Measurements from ENCODE around the gene ITM2B. TPM values are rescaled to one million over a fixed set of nuclear protein-coding genes. Genes with fewer than 3 reads are reported as not detected.
A peak's percentile ranks its signal among the peaks of the same experiment; 100 is the strongest.

ITM2B gene
- total RNA-seq, 1 donor from 2014 or later: 56.2 TPM

- no peaks in the 10 kb centered on the region for H3K9me3 Mint-ChIP-seq
- H3K27me3 Mint-ChIP-seq (ENCODE audit: insufficient read depth): no peaks in the 10 kb centered on the region
- intact Hi-C loops (cut with micrococcal nuclease): loop anchor here (5.0 kb wide), 1 partner anchor 46 kb away; no protein-coding TSS in a partner anchor
- H3K4me1 Mint-ChIP-seq (ENCODE audit: low read depth): peaks cover 24% of the 10 kb centered on the region
- DNase-seq (ENCODE audit: low spot score): no peak
- no peak overlapping the region for H3K27ac Mint-ChIP-seq
- peaks cover 27% of the 10 kb centered on the region for H3K36me3 Mint-ChIP-seq (ENCODE audit: low read depth)
- H3K4me3 Mint-ChIP-seq: no peak overlapping the region
Observed at GRCh38 chr13:48268019-48268418, 35.0 kb downstream of the ITM2B start.

- Mint-ChIP-seq H3K4me3 (no peak overlapping the region), H3K4me1 (ENCODE audit: low read depth) (no peaks in the 10 kb centered on the region), H3K27me3 (ENCODE audit: insufficient read depth) (peaks cover 2% of the 10 kb centered on the region), H3K9me3 (no peaks in the 10 kb centered on the region), H3K36me3 (ENCODE audit: low read depth) (peaks cover 12% of the 10 kb centered on the region), H3K27ac (no peak overlapping the region)
- no peak for DNase-seq (ENCODE audit: low spot score)
- intact Hi-C loops (cut with micrococcal nuclease): no loop called here
Observed at GRCh38 chr13:48273346-48273745, 40.3 kb downstream of the ITM2B start.

DNA sequence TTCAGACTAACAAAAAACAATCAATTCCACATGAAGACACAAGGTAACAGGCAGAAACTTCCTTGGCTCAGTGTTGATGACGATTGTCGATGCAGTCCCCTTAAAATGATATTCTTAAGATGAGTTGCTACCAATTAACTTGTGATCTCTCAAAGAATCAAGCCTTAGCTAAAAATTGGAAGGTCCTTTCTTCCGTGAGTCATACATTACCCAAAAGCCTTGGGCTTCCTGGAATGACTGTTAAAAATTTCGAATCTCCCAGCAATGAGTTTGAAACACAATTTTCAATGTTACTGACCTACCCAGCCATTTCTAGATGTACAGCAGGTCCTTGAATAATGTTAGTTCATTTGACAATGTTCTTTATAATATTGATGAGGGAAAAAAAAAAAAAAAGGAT is 42.5 kb downstream of the ITM2B start:
- intact Hi-C loops (cut with micrococcal nuclease): no loop called here
- Mint-ChIP-seq H3K9me3 (no peaks in the 10 kb centered on the region), H3K36me3 (ENCODE audit: low read depth) (peaks cover 4% of the 10 kb centered on the region), H3K4me1 (ENCODE audit: low read depth) (no peaks in the 10 kb centered on the region), H3K4me3 (no peak overlapping the region), H3K27ac (no peak overlapping the region), H3K27me3 (ENCODE audit: insufficient read depth) (peaks cover 6% of the 10 kb centered on the region)
- DNase-seq (ENCODE audit: low spot score): no peak

GRCh38 chr13:48278806-48279205 is 45.8 kb downstream of the ITM2B start:
- no peaks in the 10 kb centered on the region for H3K4me1 Mint-ChIP-seq (ENCODE audit: low read depth)
- no peaks in the 10 kb centered on the region for H3K9me3 Mint-ChIP-seq
- no peak overlapping the region for H3K4me3 Mint-ChIP-seq
- intact Hi-C loops (cut with micrococcal nuclease): no loop called here
- no peak for DNase-seq (ENCODE audit: low spot score)
- peaks cover 3% of the 10 kb centered on the region for H3K36me3 Mint-ChIP-seq (ENCODE audit: low read depth)
- H3K27ac Mint-ChIP-seq: no peak overlapping the region
- peaks cover 6% of the 10 kb centered on the region for H3K27me3 Mint-ChIP-seq (ENCODE audit: insufficient read depth)

GRCh38 chr13:48281556-48281955 is 48.5 kb downstream of the ITM2B start:
- DNase-seq (ENCODE audit: low spot score): no peak
- Mint-ChIP-seq H3K27ac (no peak overlapping the region), H3K4me1 (ENCODE audit: low read depth) (no peaks in the 10 kb centered on the region), H3K36me3 (ENCODE audit: low read depth) (no peaks in the 10 kb centered on the region), H3K4me3 (no peak overlapping the region), H3K9me3 (no peaks in the 10 kb centered on the region), H3K27me3 (ENCODE audit: insufficient read depth) (peaks cover 9% of the 10 kb centered on the region)
- intact Hi-C loops (cut with micrococcal nuclease): no loop called here

DNA sequence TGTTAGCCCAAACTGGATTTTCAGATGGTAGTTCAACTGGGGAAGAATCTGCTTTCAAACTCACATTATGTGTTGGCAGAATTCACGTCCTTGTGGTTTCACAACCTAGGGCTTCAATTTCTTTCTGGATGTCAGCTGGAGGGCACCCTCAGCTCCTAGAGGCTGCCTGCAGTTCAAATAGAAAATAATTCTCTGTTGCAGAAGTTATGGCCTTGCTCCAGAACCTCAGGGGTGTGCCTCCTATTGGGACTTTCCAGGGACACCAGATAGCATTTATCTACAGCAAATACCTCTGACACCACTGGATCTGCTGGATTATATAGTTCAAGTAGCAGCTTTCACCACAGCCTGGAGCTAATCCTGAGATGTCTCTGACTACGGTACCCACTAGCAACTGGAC is 58.7 kb downstream of the ITM2B start:
- no peak for DNase-seq (ENCODE audit: low spot score)
- Mint-ChIP-seq H3K9me3 (no peaks in the 10 kb centered on the region), H3K4me1 (ENCODE audit: low read depth) (peaks cover 7% of the 10 kb centered on the region), H3K27me3 (ENCODE audit: insufficient read depth) (peaks cover 38% of the 10 kb centered on the region), H3K36me3 (ENCODE audit: low read depth) (no peaks in the 10 kb centered on the region), H3K27ac (no peak overlapping the region), H3K4me3 (no peak overlapping the region)
- intact Hi-C loops (cut with micrococcal nuclease): no loop called here

DNA sequence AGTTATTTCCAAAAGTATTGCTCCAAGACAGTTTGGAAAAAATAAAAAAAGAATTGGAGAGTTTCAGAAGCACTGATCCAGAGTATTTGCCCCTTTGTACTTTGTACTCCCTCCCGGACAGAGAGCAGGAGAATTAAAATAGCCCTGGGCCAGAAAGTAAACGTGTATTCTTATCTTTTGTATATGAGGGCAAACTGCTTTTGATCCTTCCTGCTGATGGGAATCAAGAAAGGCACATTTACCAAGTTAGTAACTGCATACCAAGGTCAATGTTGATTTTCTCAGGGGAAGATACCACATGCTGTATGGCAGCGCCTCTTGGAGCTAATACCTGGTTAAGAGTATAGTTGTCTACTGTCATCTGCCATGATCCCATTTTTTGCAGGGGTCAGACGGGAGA is 59.6 kb downstream of the ITM2B start:
- no peak overlapping the region for H3K27ac Mint-ChIP-seq
- no peak overlapping the region for H3K4me3 Mint-ChIP-seq
- H3K9me3 Mint-ChIP-seq: no peaks in the 10 kb centered on the region
- no peak for DNase-seq (ENCODE audit: low spot score)
- peaks cover 1% of the 10 kb centered on the region for H3K36me3 Mint-ChIP-seq (ENCODE audit: low read depth)
- intact Hi-C loops (cut with micrococcal nuclease): no loop called here
- H3K4me1 Mint-ChIP-seq (ENCODE audit: low read depth): peaks cover 9% of the 10 kb centered on the region
- peaks cover 37% of the 10 kb centered on the region for H3K27me3 Mint-ChIP-seq (ENCODE audit: insufficient read depth)

DNA sequence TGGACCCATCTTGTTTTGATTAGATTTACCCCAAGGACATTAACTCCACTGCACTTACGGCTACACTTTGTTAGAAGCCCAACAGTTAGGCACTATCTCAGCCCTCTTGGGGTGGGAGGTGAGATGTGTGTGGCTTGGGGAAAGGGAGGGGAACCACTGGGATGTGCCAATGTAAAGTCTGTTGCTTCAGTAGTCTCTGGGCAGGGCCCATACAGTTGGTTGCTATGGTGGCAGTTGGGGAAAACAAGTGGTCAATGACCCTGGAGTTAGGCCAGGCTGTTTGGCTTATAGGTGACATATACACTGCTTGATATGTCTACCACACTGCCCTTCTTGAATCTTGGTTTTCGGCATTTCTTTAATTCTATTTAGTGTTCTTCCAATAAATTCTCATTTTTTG is 61.6 kb downstream of the ITM2B start:
- DNase-seq (ENCODE audit: low spot score): no peak
- Mint-ChIP-seq H3K36me3 (ENCODE audit: low read depth) (peaks cover 2% of the 10 kb centered on the region), H3K27ac (no peak overlapping the region), H3K4me3 (no peak overlapping the region), H3K9me3 (no peaks in the 10 kb centered on the region), H3K27me3 (ENCODE audit: insufficient read depth) (peaks cover 21% of the 10 kb centered on the region), H3K4me1 (ENCODE audit: low read depth) (peaks cover 9% of the 10 kb centered on the region)
- intact Hi-C loops (cut with micrococcal nuclease): no loop called here

DNA sequence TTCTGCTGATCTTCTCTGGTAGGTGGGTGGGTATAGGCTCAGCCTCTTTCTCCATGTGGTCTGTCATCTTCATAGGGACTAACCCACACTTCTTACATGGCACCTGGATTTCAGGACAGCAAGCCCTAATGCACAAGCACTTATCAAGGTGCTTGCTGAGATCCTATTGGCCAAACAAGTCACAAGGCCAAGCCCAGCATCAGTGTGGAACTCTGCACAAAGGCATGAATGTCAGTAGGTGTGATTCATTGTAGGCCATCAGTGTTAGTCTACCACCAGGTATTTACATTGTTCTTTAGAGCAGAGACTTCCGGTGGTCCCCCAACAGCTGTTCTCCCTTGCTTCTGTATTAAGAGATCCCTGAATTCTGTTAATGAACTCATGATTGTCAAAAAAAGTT is 62.3 kb downstream of the ITM2B start:
- Mint-ChIP-seq H3K36me3 (ENCODE audit: low read depth) (peaks cover 2% of the 10 kb centered on the region), H3K4me3 (no peak overlapping the region), H3K27ac (no peak overlapping the region), H3K27me3 (ENCODE audit: insufficient read depth) (peaks cover 15% of the 10 kb centered on the region), H3K9me3 (no peaks in the 10 kb centered on the region), H3K4me1 (ENCODE audit: low read depth) (peaks cover 9% of the 10 kb centered on the region)
- intact Hi-C loops (cut with micrococcal nuclease): no loop called here
- no peak for DNase-seq (ENCODE audit: low spot score)

- Mint-ChIP-seq H3K27ac (no peak overlapping the region), H3K27me3 (ENCODE audit: insufficient read depth) (peaks cover 7% of the 10 kb centered on the region), H3K36me3 (ENCODE audit: low read depth) (peaks cover 4% of the 10 kb centered on the region), H3K4me3 (no peak overlapping the region), H3K9me3 (no peaks in the 10 kb centered on the region), H3K4me1 (ENCODE audit: low read depth) (peaks cover 9% of the 10 kb centered on the region)
- intact Hi-C loops (cut with micrococcal nuclease): no loop called here
- DNase-seq (ENCODE audit: low spot score): no peak
Observed at GRCh38 chr13:48296528-48296927, 63.5 kb downstream of the ITM2B start.

DNA sequence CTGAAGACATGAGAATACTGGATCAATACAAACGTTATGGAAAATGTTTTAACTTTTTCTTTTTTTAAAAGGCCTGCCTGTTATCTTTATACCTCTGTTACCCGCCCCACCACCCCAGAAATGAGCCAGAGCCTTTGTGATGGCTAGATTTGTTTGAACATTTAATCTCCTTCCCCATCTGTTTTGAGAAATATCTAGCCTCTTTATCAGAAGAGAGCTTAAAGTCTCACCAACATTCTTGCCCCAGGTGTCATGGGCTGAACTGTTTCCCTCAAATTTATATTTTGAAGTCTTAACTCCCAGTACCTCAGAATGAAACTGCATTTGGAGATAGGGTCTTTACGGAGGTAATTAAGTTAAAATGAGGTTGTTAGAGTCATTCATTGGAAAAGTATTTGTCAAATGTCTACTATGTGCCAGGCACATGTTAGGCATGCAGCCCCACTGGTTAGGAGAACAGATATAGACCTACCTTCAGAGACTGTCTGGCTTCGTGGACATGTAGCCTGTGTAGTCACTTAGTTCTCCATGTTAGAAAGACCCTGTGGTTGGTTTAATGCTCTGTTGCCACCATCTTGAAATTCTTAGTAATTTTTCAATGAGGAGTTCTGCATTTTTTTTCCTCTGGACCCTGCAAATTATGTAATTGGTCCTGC is 64.3 kb downstream of the ITM2B start:
- intact Hi-C loops (cut with micrococcal nuclease): no loop called here
- Mint-ChIP-seq H3K27ac (no peak overlapping the region), H3K27me3 (ENCODE audit: insufficient read depth) (peaks cover 7% of the 10 kb centered on the region)

GRCh38 chr13:48299591-48299990 is 66.6 kb downstream of the ITM2B start:
- intact Hi-C loops (cut with micrococcal nuclease): no loop called here
- Mint-ChIP-seq H3K9me3 (no peaks in the 10 kb centered on the region), H3K4me1 (ENCODE audit: low read depth) (peaks cover 25% of the 10 kb centered on the region), H3K4me3 (no peak overlapping the region), H3K36me3 (ENCODE audit: low read depth) (peaks cover 8% of the 10 kb centered on the region), H3K27ac (no peak overlapping the region), H3K27me3 (ENCODE audit: insufficient read depth) (peaks cover 2% of the 10 kb centered on the region)
- DNase-seq (ENCODE audit: low spot score): no peak

More for the DNA sequence above, 64.3 kb downstream of the ITM2B start:
- H3K36me3 Mint-ChIP-seq (ENCODE audit: low read depth): peaks cover 4% of the 10 kb centered on the region
- H3K4me1 Mint-ChIP-seq (ENCODE audit: low read depth): peaks cover 11% of the 10 kb centered on the region
- DNase-seq (ENCODE audit: low spot score): no peak
- H3K4me3 Mint-ChIP-seq: no peak overlapping the region
- H3K9me3 Mint-ChIP-seq: no peaks in the 10 kb centered on the region

DNA sequence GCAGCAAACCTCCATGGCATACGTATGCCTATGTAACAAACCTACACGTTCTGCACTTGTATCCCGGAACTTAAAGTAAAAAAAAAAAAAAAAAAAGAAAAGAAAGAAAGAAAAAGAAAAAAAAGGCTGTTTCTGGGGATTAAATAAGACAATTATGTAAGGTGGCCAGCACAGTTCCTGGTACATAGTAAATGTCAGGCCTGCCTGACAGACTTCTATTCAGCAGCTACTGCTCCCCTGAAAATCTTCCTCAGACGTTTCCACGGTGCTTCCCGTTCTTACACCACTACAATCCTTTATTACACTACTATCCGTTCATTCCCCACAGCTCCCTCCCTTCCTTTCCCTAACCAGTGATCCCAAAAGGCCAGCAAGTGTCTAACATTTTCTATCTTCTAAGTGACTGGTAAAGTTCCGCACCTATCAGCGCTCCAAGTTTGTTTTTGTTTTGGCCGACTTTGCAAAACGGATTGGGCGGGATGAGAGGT is 69.9 kb downstream of the ITM2B start:
- Mint-ChIP-seq H3K36me3 (ENCODE audit: low read depth) (peaks cover 14% of the 10 kb centered on the region), H3K27me3 (ENCODE audit: insufficient read depth) (no peaks in the 10 kb centered on the region), H3K9me3 (no peaks in the 10 kb centered on the region), H3K4me3 (peak overlapping the region; percentile 99), H3K27ac (peak overlapping the region; percentile 92), H3K4me1 (ENCODE audit: low read depth) (peaks cover 30% of the 10 kb centered on the region)
- intact Hi-C loops (cut with micrococcal nuclease): loop anchor here (1.0 to 10.0 kb wide), 8 partner anchors 38 to 674 kb away; partner anchors contain the start of genes FNDC3A, ITM2B and MED4
- DNase-seq (ENCODE audit: low spot score): no peak

All from activated T-helper 1 cell treated with anti-CD3 and anti-CD28 coated beads, Interleukin-12 subunit alpha, Interleukin-12 subunit beta, Interleukin-2, Interleukin-4 antibody, amounts not matched to agents 30 ng/mL and 10 ng/mL and 1 ng/mL, durations not matched to agents 14 hours and 24 hours and 36 hours (primary cell).